GM10266 (cell line): ENCODE measurements around the gene HIP1.

Experiments
- DNase-seq: peaks from one replicate; pipeline ENCODE4 v3.0.0; 2012; ENCODE audit errors: extremely low spot score
- CTCF ChIP-seq: IDR thresholded peaks from 2 replicates; pipeline ENCODE4 v1.5.1; 2012; ENCODE audit warnings: mild to moderate bottlenecking, low read depth; ENCODE audit not compliant: control insufficient read depth, insufficient read depth; ENCODE audit errors: missing control alignments

The HIP1 gene

GRCh38 chr7:75712517-75713361, 26.0 kb downstream of the HIP1 start:
- no peak for DNase-seq
- TF ChIP-seq CTCF, result no peak

GRCh38 chr7:75711656-75712514, 26.9 kb downstream of the HIP1 start:
- DNase-seq, result no peak
- no peak for TF ChIP-seq CTCF

DNA sequence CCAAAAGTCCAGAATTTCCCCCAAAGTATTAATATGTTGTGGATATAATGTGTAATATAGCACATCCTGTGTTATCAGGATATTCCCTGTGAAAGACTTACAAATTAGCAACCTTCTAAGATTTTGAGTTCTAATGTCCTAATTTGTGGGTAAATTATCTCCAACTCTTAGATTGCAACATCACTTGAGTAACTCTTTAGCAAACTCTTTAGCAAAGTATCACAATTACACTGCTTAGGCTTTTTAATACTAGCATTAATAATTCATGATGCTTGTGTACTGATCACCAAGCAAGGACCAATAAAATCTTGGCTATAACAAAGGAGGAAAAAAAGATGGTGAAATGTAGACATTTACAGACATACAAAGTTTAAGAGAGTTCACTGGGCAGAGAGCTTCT, 27.7 kb downstream of the HIP1 start:
- TF ChIP-seq CTCF, result no peak
- no peak for DNase-seq

GRCh38 chr7:75704928-75705327, 33.8 kb downstream of the HIP1 start:
- DNase-seq, result no peak
- TF ChIP-seq CTCF, result no peak

- no peak for DNase-seq
- TF ChIP-seq CTCF, result no peak
Measured at GRCh38 chr7:75702515-75702914, 36.2 kb downstream of the HIP1 start.

GRCh38 chr7:75699993-75700392, 38.7 kb downstream of the HIP1 start:
- no peak for TF ChIP-seq CTCF
- no peak for DNase-seq

- DNase-seq, result no peak
- no peak for TF ChIP-seq CTCF
Measured at GRCh38 chr7:75698358-75698757, 40.4 kb downstream of the HIP1 start.
